Karpas-422 (cell line): ENCODE data around the gene DAP. TPM values are rescaled to one million over a fixed set of nuclear protein-coding genes. Genes with fewer than 3 reads are reported as not detected.

ENCODE experiments used
- DNase-seq: peaks from one replicate; pipeline ENCODE4 v3.0.0-alpha.2; 2015
- H2AFZ ChIP-seq: fragments of 200-600 bp; sonication (generic); 2 replicates; pipeline ENCODE4 v1.6.1; 2014; ENCODE audit warnings: antibody characterized with exemption, low read length, mixed read lengths
- H3K27ac ChIP-seq: fragments of 200-600 bp; sonication (generic); 2 replicates; pipeline ENCODE4 v1.5.1; 2014; ENCODE audit warnings: mild to moderate bottlenecking, low read length, moderate library complexity
- H3K27me3 ChIP-seq: fragments of 200-600 bp; sonication (generic); 2 replicates; pipeline ENCODE4 v1.6.1; 2014; ENCODE audit warnings: low read length, mixed read lengths
- H3K36me3 ChIP-seq: fragments of 200-600 bp; sonication (generic); 2 replicates; pipeline ENCODE4 v1.6.1; 2014; ENCODE audit warnings: low read length, mixed read lengths; ENCODE audit not compliant: insufficient read depth
- H3K4me1 ChIP-seq: fragments of 200-600 bp; sonication (generic); 2 replicates; pipeline ENCODE4 v1.6.1; 2014; ENCODE audit warnings: mild to moderate bottlenecking, low read length, mixed read lengths
- H3K4me2 ChIP-seq: fragments of 200-600 bp; sonication (generic); 2 replicates; pipeline ENCODE4 v1.6.1; 2014; ENCODE audit warnings: low read length, low read depth, mild to moderate bottlenecking; ENCODE audit not compliant: poor library complexity, severe bottlenecking
- H3K4me3 ChIP-seq: fragments of 200-600 bp; sonication (generic); 2 replicates; pipeline ENCODE4 v1.5.1; 2014; ENCODE audit warnings: mild to moderate bottlenecking, antibody characterized with exemption, low read length, mixed read lengths
- H3K79me2 ChIP-seq: fragments of 200-600 bp; sonication (generic); 2 replicates; pipeline ENCODE4 v1.6.1; 2014; ENCODE audit warnings: mild to moderate bottlenecking, low read length, mixed read lengths
- H3K9ac ChIP-seq: fragments of 200-600 bp; sonication (generic); 2 replicates; pipeline ENCODE4 v1.6.0; 2014; ENCODE audit warnings: low read length
- H3K9me2 ChIP-seq: fragments of 200-600 bp; sonication (generic), shearing (Covaris generic); replicated peaks from 2 replicates; pipeline ENCODE4 v1.6.0; 2014; ENCODE audit warnings: mild to moderate bottlenecking, low read length, moderate library complexity; ENCODE audit not compliant: insufficient read depth
- H3K9me3 ChIP-seq: fragments of 300-700, 200-600 bp; sonication (generic); 2 replicates; pipeline ENCODE4 v1.6.1; 2014; ENCODE audit warnings: low read length, mixed read lengths
- H4K20me1 ChIP-seq: fragments of 200-600 bp; sonication (generic); 2 replicates; pipeline ENCODE4 v1.6.1; 2014; ENCODE audit warnings: mild to moderate bottlenecking, antibody characterized with exemption, low read length, low read depth; ENCODE audit not compliant: insufficient read depth
- total RNA-seq: library from RNA; depleted of rRNA; stranded (reverse); fragments of >200 nt; shearing (Covaris generic); gene quantifications from 2 replicates; pipeline ENCODE4 v1.2.3, GENCODE V29; 2014; ENCODE audit warnings: low replicate concordance

The DAP gene
- total RNA-seq, 1 experiment from 2014 or later: 42.6 TPM

DNA sequence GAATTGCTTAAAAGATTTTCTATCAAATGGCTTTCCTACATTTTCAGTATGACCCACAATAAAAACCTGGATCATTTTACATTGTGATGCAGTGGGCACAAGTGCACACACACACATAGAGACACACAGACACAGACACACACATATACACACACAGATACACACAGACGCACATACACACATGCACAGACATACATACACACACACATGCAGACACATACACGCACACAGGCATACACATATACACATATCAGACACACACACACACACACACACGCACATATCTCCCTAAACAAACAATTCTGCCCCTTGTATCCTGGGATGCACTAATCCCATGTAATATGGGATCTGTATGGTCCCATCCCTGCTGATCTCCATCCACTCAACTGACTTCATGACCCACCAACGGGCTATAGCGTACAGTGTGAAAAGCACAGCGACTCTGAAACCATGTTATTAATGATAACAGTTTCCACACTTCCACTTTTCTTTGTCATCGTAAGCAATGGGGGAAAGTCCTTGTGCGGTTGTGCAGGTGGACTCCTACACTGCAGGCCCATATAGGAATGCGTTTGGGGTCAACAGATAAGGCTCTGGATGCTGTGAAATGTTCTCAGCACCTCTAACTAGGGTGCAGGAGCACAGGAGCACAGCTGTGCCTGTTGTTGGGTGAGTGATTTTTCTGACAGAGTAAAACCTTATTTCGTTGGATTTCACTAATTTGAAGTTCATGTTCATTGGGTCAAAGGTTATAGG, 52.7 kb downstream of the DAP start:
- H3K4me1 ChIP-seq: peaks cover 60% of the 10 kb centered on the region
- no peaks in the 10 kb centered on the region for H3K9me3 ChIP-seq
- H2AFZ ChIP-seq: no peak overlapping the region
- H3K36me3 ChIP-seq: no peaks in the 10 kb centered on the region
- H4K20me1 ChIP-seq: no peaks in the 10 kb centered on the region
- H3K79me2 ChIP-seq: peaks cover 97% of the 10 kb centered on the region
- no peak overlapping the region for H3K9ac ChIP-seq
- DNase-seq: no peak
- no peaks in the 10 kb centered on the region for H3K9me2 ChIP-seq
- H3K27ac ChIP-seq: peak overlapping the region; percentile 64; the same call in 1 of the 2 replicates
- no peaks in the 10 kb centered on the region for H3K27me3 ChIP-seq
- no peak overlapping the region for H3K4me3 ChIP-seq
- no peak overlapping the region for H3K4me2 ChIP-seq

GRCh38 chr5:10707198-10708142, 53.6 kb downstream of the DAP start:
- H4K20me1 ChIP-seq: no peaks in the 10 kb centered on the region
- no peaks in the 10 kb centered on the region for H3K9me3 ChIP-seq
- H3K9me2 ChIP-seq: no peaks in the 10 kb centered on the region
- H3K27me3 ChIP-seq: no peaks in the 10 kb centered on the region
- no peak overlapping the region for H2AFZ ChIP-seq
- H3K36me3 ChIP-seq: no peaks in the 10 kb centered on the region
- no peak overlapping the region for H3K4me2 ChIP-seq
- H3K9ac ChIP-seq: no peak overlapping the region
- no peak for DNase-seq
- peak overlapping the region; percentile 64 for H3K27ac ChIP-seq
- peaks cover 96% of the 10 kb centered on the region for H3K79me2 ChIP-seq
- peaks cover 69% of the 10 kb centered on the region for H3K4me1 ChIP-seq
- H3K4me3 ChIP-seq: no peak overlapping the region

GRCh38 chr5:10706326-10706725, 54.7 kb downstream of the DAP start:
- Histone ChIP-seq H3K4me2 (no peak overlapping the region), H2AFZ (no peak overlapping the region), H3K36me3 (no peaks in the 10 kb centered on the region), H3K27ac (peak overlapping the region; percentile 100), H3K79me2 (peaks cover 94% of the 10 kb centered on the region), H4K20me1 (no peaks in the 10 kb centered on the region), H3K27me3 (no peaks in the 10 kb centered on the region), H3K9me2 (no peaks in the 10 kb centered on the region), H3K4me3 (no peak overlapping the region), H3K9me3 (no peaks in the 10 kb centered on the region), H3K4me1 (peaks cover 80% of the 10 kb centered on the region), H3K9ac (no peak overlapping the region)
- DNase-seq: no peak

- no peak overlapping the region for H3K9ac ChIP-seq
- H2AFZ ChIP-seq: no peak overlapping the region
- peak overlapping the region; percentile 100 for H3K27ac ChIP-seq
- H4K20me1 ChIP-seq: no peaks in the 10 kb centered on the region
- H3K9me3 ChIP-seq: no peaks in the 10 kb centered on the region
- DNase-seq: no peak
- H3K36me3 ChIP-seq: no peaks in the 10 kb centered on the region
- peaks cover 89% of the 10 kb centered on the region for H3K79me2 ChIP-seq
- H3K4me1 ChIP-seq: peaks cover 86% of the 10 kb centered on the region
- no peak overlapping the region for H3K4me3 ChIP-seq
- H3K4me2 ChIP-seq: peak overlapping the region; percentile 87
- no peaks in the 10 kb centered on the region for H3K27me3 ChIP-seq
- H3K9me2 ChIP-seq: no peaks in the 10 kb centered on the region
These were observed 55.3 kb downstream of the DAP start for GRCh38 chr5:10705747-10706146.

DNA sequence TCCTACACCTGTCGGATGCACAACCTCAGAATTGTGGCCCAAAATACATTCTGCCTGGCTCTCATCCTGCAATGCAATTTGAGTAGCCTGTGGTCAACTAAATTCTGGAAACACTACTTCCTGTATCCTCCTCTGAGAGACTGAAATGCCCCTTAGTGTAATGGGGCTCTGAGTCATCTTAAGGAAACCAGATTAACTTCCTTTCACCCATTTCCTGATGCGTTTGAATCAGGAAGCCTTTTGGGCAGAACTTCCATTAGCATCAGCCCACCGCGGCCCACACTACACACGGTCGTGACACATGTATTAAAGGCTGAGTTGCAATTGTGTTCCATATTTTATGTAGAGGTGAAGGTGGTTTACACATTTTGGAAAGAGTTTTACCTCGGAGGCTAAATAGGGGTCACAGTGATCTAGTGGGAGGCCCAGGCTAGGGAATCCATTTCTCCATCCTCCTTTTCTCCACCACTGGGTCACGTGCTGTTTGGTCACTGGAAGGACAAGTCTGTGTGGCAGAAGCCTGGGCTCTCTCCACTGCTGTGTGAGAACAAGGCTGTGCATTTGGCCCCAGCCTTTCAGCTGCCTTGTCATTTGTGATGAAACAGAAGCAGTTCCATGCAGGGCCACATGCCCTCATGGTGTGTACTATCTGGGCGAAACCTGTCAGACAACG, 55.9 kb downstream of the DAP start:
- H3K36me3 ChIP-seq: no peaks in the 10 kb centered on the region
- peaks cover 91% of the 10 kb centered on the region for H3K4me1 ChIP-seq
- peaks cover 82% of the 10 kb centered on the region for H3K79me2 ChIP-seq
- H3K27me3 ChIP-seq: no peaks in the 10 kb centered on the region
- H3K4me3 ChIP-seq: no peak overlapping the region
- peak overlapping the region; percentile 100 for H3K27ac ChIP-seq
- H4K20me1 ChIP-seq: no peaks in the 10 kb centered on the region
- peak overlapping the region; percentile 87 for H3K4me2 ChIP-seq
- H3K9ac ChIP-seq: peak overlapping the region; percentile 15; the same call in 1 of the 2 replicates
- no peak for DNase-seq
- H3K9me2 ChIP-seq: no peaks in the 10 kb centered on the region
- no peaks in the 10 kb centered on the region for H3K9me3 ChIP-seq
- H2AFZ ChIP-seq: no peak overlapping the region

GRCh38 chr5:10703676-10704075, 57.4 kb downstream of the DAP start:
- no peak overlapping the region for H3K4me3 ChIP-seq
- no peaks in the 10 kb centered on the region for H4K20me1 ChIP-seq
- H3K9ac ChIP-seq: peak overlapping the region; percentile 65
- H3K9me3 ChIP-seq: no peaks in the 10 kb centered on the region
- peaks cover 99% of the 10 kb centered on the region for H3K4me1 ChIP-seq
- no peaks in the 10 kb centered on the region for H3K9me2 ChIP-seq
- no peak overlapping the region for H2AFZ ChIP-seq
- DNase-seq: no peak
- peak overlapping the region; percentile 87 for H3K4me2 ChIP-seq
- peak overlapping the region; percentile 100 for H3K27ac ChIP-seq
- H3K79me2 ChIP-seq: peaks cover 74% of the 10 kb centered on the region
- H3K36me3 ChIP-seq: no peaks in the 10 kb centered on the region
- H3K27me3 ChIP-seq: no peaks in the 10 kb centered on the region

- H3K36me3 ChIP-seq: no peaks in the 10 kb centered on the region
- peaks cover 74% of the 10 kb centered on the region for H3K79me2 ChIP-seq
- peaks cover 99% of the 10 kb centered on the region for H3K4me1 ChIP-seq
- H3K9me3 ChIP-seq: no peaks in the 10 kb centered on the region
- no peak overlapping the region; the same call in 1 of the 2 replicates for H3K4me3 ChIP-seq
- H3K27me3 ChIP-seq: no peaks in the 10 kb centered on the region
- H2AFZ ChIP-seq: no peak overlapping the region
- H3K9me2 ChIP-seq: no peaks in the 10 kb centered on the region
- DNase-seq: peak; percentile 84
- H3K27ac ChIP-seq: peak overlapping the region; percentile 100
- peak overlapping the region; percentile 65 for H3K9ac ChIP-seq
- peak overlapping the region; percentile 87 for H3K4me2 ChIP-seq
- H4K20me1 ChIP-seq: no peaks in the 10 kb centered on the region
These were observed 58.0 kb downstream of the DAP start for GRCh38 chr5:10702911-10703491.
